Lung microvascular endothelial cell (primary cell): ENCODE results near the gene RPL29. TPM values are rescaled to one million over a fixed set of nuclear protein-coding genes. Genes with fewer than 3 reads are reported as not detected.

Source experiments
- DNase-seq, 2 donors: peaks; one replicate each; pipeline versions ENCODE4 v3.0.0 to v3.0.0-alpha.2; 2010; ENCODE audit warnings: low read depth in 2 of 2
- total RNA-seq: library from RNA; depleted of rRNA; stranded (reverse); fragments of >200 nt; gene quantifications from 2 replicates; pipeline ENCODE4 v1.2.1, GENCODE V29; 2014

The RPL29 gene
- total RNA-seq, 1 donor from 2014 or later: 760 TPM

DNA sequence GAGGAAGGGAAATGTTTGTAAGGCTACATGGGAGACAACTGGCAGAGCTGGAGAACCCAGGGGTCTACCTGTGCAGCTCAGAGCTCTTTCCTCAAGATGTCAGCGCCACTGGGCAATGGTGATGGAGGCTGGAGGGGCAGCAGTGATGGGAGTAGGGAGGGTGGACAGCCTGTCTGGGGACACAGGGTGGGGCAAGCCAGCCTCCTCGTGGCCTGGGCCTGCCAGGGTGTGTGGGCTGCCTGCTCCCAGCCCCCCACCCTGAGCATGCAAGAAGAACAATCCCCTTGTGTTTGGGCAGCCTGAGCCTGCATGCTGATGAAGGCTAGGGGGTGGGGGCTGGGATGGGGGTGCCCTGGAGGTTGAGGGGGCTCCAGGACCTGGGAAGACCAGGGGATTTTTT lies 29.7 kb downstream of the RPL29 start:
- no peak for DNase-seq

- DNase-seq: no peak
Measured at GRCh38 chr3:51964521-51964920, 31.2 kb downstream of the RPL29 start.

DNA sequence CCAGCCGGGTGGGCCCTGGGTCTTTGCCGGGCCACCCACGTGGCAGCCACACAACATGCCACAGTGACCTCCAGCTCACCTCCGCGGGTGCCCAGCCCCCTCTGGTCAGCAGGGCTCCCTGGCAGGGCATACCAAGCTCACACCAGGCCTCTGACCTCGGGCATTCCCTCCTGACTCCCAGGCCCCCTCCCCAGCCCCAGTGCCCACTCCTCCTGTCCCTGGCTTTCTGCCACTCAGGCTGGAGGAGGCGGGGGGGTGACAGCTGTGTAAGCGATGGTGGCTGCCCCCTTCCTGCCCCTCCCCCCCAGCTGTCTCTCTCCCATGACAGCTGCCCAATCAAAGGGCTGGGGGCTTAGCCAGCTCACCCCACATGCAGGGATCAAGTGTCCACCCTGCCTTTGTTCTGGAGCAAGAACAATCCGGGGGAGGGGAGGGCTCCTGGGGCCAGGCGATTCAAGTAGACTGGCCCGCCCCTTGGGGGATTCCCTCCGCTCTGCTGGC lies 31.7 kb downstream of the RPL29 start:
- no peak for DNase-seq

- no peak for DNase-seq
Measured at GRCh38 chr3:51962854-51963530, 32.7 kb downstream of the RPL29 start.

GRCh38 chr3:51961602-51962569 lies 33.8 kb downstream of the RPL29 start:
- no peak for DNase-seq

DNA sequence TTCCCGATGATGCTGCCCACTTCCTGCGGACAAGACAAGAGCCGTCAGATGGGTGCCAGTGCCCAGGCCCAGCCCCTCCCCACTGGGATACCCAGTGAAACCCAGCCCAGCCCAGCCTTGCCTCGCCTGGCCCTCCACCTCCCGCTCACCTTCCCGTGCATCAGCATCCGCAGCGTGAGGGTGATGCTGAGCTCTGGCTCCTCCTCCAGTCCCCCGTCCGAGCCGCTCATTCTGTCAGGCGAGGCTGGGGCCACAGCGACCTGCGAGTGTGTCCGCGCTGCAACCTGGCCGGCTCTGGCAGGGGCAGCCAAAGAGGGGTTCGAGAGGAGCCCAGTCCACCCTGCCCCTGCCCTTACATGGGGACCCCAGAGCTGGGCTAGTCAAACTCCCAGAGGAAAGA lies 34.7 kb downstream of the RPL29 start:
- no peak for DNase-seq

GRCh38 chr3:51960386-51960785 lies 35.3 kb downstream of the RPL29 start:
- DNase-seq: no peak

GRCh38 chr3:51959651-51960050 lies 36.0 kb downstream of the RPL29 start:
- DNase-seq: no peak

GRCh38 chr3:51958603-51959521 lies 36.8 kb downstream of the RPL29 start:
- no peak for DNase-seq

DNA sequence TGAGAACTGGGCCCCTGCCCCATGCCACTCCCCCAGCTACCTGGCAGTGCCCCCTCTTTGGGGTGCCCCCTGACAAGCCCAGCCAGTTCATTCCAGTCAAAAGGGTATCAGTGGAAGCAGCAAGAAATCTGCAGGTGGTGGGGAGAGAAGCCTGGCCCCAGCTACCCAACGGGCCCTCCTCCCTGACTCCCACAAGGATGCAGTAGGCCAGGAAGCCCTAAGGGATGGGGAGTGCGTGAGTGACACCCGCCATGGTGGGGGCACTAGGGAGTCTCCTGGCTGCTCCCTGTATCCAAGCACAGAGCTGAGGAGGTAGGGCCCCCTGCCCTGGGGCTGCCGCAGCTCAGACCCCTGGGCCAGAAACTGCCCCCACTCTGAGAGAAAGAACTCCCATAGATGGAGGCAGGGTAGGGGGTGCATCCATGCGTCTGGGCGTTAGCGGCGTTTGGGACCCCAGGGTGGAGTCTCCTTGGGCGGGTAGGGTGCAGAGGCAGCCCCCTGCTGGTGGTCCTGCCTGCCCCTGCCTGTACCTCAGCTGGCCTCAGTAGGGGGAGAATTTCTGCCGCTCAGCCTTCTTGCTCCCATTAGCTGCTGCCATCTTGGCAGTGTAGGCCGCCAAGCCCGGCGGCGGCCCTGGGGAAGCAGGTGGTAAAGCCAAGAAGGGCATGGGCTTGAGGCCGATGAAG lies 38.0 kb downstream of the RPL29 start:
- DNase-seq: no peak

- peak; percentile 65 to 81 for DNase-seq
Measured at GRCh38 chr3:51955893-51956770, 39.6 kb downstream of the RPL29 start.

DNA sequence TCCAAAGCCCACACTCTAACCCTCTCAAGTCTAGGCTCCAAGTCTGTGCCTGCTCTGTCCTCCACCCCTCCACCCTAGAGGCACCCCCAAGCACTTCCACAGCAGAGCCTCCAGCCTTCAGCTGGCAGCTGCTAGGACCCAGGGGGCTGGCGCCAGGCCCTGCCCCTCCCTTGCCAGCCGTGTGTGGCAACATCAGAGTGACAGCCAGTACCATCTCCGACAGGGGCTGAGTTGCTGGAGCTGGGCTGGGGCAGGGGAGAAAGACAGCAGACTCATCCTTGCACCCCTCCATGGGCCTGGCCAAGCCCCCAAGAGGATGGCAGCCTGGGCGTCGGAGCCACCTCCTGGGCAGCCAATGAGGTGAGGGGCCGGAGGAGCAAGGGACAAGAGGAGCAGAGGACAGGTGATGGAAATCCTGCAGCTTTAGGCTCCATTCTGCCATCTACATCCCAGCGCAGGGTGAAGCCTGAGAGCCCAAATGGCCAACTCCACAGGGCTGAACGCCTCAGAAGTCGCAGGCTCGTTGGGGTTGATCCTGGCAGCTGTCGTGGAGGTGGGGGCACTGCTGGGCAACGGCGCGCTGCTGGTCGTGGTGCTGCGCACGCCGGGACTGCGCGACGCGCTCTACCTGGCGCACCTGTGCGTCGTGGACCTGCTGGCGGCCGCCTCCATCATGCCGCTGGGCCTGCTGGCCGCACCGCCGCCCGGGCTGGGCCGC lies 40.4 kb downstream of the RPL29 start, which contains the start of gene GPR62:
TSS of gene GPR62 (plus strand) at position 207 of the 718 bp plus-strand sequence. CDS start at position 479, 272 bp downstream.
- no peak for DNase-seq

DNA sequence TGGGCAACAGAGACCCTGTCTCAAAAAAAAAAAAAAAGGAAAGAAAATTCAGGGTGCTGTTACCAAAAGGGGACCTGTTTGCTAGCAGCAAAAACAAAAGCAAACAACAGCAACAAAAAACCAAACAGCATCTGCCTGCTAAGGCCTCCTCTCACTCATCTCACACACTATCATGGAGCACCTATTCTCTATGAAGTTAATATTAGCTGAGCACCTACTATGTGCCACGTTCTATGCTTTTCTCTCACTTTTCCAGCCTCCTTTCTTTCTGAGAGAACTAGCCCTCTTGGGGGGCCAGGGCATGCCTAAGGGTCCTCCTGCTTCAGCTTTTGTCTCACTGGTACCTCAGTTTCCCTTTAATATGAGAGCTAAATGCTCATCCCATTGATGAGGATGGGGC lies 41.0 kb downstream of the RPL29 start:
- no peak for DNase-seq

DNA sequence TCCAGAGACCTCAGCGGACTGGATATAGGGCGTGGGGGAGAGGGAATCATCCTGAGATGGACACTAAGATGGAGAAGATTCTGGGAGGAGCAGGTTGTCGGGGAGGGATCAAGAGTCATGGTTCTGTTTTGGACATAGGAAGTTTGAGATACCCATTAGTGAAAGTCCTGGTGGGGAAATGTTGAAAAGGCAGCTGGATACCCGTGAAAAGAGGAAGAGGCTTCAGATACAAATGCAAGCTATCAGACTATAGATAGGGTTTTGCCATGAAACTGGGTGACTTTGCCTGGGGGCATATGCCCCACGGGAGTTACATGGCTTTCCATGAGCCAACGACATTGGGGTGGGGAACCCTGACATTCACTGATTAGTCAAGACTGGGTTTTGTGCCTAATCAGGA lies 41.6 kb downstream of the RPL29 start:
- DNase-seq: no peak

DNA sequence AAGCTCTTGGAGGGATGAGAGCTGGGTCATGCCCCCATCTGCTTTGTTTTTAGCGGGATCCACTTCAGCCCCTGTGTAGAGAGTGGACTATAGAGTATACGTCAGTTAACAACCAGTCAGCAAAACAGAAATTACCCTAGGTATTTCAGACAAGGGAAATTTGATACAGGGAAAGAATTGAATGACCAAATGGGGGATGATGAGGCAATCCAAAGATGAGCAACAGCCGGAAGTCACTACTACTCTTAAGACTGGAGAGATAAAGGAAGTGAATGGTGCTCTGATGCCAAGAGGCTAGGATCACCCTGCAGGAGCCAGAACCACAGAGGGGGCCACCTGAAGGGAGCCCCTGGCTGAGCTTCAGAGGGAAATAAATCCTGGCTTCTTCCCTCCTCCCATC lies 42.2 kb downstream of the RPL29 start:
- no peak for DNase-seq

- DNase-seq: no peak
Measured at GRCh38 chr3:51950899-51951298, 44.8 kb downstream of the RPL29 start.

DNA sequence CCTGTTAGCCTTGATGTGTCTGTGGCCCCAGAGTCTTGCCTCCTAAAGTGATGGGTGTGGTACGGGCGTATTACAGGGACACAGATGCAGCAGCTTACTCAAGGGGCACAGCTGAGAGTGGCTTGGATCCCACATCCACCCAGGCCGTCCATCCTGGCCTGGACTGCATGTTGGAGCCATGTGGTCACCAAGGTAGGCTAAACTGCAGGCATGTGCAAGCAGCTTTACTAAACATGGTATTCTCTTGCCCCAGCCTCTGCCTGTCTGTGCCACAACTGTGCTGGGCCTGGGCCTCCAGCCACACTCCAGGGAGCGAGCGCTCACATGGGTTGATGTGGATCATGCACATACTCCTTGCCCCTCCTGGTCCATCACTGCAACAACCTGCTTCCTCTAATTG lies 46.6 kb downstream of the RPL29 start:
- DNase-seq: no peak

GRCh38 chr3:51948016-51948580 lies 47.6 kb downstream of the RPL29 start:
- DNase-seq: no peak
